HG03196 (cell line): ENCODE measurements around the gene KDM6A.
A peak's percentile ranks its signal among the peaks of the same experiment; 100 is the strongest.
"Not testable (repeated sequence)": the region's sequence is repeated elsewhere in the genome, so short reads cannot be mapped to it uniquely, and the experiment has no call there.

ENCODE experiments used
- ATAC-seq: cut with Tn5 transposase; IDR thresholded peaks from one replicate; pipeline ENCODE4 v1.9.1; 2021; ENCODE audit not compliant: unreplicated experiment

KDM6A gene

GRCh38 chrX:45070116-45071007 lies 197.4 kb downstream of the KDM6A start:
- ATAC-seq: no peak

GRCh38 chrX:45073011-45073410 lies 200.0 kb downstream of the KDM6A start:
- ATAC-seq: not testable (repeated sequence)

DNA sequence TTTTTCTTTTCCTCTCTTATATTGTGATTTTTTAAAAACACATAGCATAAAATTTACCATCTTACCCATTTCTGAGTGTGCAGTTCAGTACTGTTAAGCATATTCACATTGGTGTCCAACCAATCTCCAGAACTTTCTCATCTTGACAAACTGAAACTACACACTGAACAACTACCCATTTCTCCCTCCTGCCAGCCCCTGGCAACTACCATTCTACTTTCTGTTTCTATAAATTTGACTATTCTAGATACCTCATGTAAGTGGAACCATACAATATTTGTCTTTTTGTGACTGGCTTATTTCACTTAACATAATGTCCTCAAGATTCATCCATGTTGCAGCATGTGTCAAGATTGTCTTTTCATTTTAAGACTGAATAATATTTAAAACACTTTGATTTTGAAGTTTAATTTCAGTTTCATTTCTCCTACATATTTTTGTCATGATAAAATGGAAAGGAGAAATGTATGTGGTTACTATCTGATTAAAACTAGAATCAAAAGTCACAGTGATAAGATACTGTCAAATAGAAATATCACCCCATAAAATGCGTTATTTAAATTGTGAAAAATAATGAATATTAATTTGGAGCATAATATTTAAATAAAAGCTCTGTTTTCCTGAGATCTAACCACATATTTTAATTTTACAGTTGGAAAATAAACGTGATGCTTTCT lies 204.9 kb downstream of the KDM6A start:
- peak; percentile 65 for ATAC-seq

- ATAC-seq: no peak
Observed at GRCh38 chrX:45083314-45083713, 210.3 kb downstream of the KDM6A start.

- ATAC-seq: no peak
Observed at GRCh38 chrX:45110494-45110893, 237.5 kb downstream of the KDM6A start.

- ATAC-seq: no peak
Observed at GRCh38 chrX:45126158-45126557, 253.2 kb downstream of the KDM6A start.

DNA sequence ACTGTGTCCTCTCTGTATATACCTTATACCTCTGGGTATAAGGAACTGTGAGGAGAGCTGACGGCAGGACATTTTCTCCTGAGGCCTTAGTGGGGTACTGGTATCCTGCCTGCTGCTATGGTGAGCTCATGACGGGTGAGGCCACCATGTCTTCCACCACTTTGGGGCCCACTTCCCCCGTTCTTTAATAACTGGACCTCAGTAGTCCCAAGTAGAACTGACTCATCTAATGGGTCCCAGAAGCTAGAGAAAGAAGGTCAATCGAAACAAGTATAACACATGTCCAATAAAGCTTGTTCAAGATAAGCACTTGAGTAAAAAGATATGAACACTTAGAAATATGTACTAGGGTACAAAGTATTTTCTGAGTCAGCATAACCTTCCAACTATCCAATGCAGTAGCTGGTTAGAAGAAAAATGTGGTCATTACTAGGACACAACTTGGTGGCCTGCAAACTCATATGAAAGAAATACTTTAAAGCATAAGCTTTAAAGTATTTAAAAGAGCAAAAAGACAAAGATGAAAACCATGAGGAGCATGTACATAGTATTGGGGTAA lies 256.0 kb downstream of the KDM6A start:
- ATAC-seq: no peak

GRCh38 chrX:45133465-45133864 lies 260.5 kb downstream of the KDM6A start:
- ATAC-seq: no peak

DNA sequence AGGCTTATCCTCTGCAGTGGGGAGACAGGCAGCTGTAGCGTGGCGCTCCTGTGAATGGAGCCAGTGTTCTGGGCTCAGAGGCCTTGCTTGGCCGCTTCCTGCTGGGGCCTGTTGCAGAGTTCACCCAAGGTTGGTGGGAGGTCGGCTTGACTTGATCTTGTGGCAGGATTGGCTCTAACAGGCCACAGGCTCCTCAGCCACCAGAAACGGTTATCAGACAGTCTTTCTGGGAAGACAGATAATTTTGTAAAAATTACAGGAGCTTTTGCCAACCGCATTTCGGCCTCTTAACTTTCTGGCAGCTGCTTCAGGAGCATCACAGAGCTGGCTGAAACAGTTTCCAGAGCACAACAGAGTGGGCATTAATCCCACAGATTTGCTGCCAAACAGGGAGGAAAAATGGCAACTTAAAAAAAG lies 261.3 kb downstream of the KDM6A start:
- no peak for ATAC-seq

DNA sequence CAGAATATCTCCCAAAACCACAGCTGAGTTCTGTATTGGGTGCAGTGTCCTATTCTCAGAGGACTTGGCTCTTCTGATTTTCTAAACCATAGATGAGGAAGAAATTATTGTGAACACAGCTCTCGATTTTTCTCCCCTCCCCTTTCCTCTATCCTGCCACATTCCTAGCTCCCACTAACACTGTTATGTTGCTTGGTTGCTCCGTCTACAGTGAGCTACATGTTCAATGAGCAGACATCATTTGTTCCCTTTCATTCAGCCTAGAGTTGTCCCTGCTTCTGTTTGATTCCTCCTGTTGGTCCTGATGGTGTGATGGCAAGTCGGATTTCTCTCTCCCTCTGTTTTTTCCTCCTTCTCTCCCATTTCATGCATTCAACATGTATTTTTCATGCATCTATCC lies 261.8 kb downstream of the KDM6A start:
- ATAC-seq: no peak

- not testable (repeated sequence) for ATAC-seq
Observed at GRCh38 chrX:45135391-45136075, 262.5 kb downstream of the KDM6A start.

- no peak for ATAC-seq
Observed at GRCh38 chrX:45137531-45137930, 264.5 kb downstream of the KDM6A start.

GRCh38 chrX:45138525-45138924 lies 265.5 kb downstream of the KDM6A start:
- no peak for ATAC-seq

- no peak for ATAC-seq
Observed at GRCh38 chrX:45140812-45141211, 267.8 kb downstream of the KDM6A start.

DNA sequence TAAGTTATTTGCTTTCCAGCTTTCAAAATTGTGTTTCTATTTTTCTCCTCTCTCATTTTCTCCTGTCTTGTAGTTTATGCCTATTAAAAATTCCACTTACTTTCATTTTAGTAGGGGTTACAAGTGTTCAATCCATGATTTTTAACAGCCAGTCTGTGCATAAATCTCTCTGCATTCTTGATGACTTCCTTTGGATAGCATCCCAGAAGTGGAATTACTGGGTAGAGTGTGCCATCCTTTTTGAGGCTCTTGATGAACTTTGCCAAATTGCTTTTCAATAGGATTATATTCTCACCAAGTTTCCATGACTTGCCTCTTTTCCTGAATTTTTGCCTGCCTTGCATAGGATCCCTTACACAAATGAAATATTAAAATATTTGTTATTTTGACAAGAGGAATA lies 269.2 kb downstream of the KDM6A start:
- ATAC-seq: no peak

DNA sequence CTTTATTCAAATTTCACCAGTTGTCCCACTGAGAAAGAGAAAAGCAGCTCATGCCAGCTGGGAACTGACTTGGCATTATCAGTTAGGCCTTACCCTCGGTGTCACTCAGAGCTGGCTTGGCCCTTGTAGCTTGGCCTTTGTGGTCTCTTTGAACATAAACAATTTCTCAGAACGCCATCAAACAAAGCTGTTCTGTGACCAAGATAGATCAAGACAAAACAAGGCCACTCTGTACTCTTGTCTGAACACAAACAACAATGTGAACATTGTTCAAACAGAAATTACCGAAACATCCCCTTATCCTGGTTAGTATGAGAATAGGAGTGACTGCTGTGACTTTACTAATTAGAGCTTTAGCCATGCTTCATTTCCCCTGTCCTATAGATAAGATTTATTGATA lies 270.5 kb downstream of the KDM6A start:
- no peak for ATAC-seq

DNA sequence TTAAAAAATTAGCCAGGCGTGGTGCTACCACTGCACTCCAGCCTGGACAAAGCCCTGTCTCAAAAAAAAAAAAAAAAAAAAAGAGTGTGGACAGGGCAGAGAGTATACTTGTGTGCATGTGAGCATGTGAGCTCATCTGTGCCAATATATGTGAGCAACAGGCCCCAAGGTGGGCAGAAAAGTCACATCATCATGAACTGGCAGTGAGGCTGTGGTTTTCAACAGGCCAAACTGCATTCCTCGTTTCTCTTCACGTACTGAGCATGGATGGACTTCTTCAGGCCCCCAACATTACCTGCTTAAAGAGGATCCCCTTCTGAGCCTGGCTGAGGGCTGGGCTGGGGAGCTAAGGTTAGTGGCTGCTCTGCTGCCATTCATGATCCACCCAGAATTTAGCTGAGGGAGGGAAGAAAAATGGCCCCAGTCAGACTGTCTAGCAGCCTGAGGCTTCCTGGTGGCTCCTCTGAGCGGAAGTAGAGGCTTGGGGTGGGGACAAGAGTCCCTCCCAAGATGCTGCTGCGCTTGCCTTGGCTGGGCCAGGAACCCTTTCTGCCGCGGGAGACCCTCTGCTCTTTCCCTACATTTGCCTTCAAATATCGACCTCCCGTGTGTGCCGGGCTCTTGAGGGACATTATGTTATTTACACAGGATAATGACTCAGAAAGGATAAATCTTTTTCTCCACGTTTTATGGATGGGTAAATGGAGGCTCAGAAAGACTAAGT lies 272.7 kb downstream of the KDM6A start:
- ATAC-seq: no peak

GRCh38 chrX:45150821-45151220 lies 277.8 kb downstream of the KDM6A start:
- no peak for ATAC-seq

GRCh38 chrX:45154033-45154360 lies 281.0 kb downstream of the KDM6A start:
- no peak for ATAC-seq

- ATAC-seq: no peak
Observed at GRCh38 chrX:45154462-45154861, 281.5 kb downstream of the KDM6A start.

DNA sequence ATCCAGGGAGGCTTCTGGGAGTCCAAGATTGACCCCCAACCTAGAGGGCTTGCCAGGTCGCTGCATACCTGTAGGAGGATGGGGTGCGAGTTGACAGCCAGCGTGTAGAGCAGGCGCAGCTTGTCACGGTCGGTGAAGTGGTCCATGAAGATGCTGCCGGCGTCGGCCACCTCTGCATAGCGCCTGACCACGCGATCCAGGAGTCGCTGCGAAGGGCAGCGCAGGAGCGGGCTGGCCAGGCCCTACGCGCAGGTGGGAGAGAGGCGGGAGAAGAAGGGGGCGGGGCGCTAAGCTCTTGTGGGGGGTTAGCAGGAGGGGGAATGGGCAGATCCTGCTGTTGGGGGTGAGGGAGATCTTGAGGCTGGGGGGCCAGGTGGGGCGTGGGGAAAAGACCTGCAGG lies 284.7 kb downstream of the KDM6A start:
- ATAC-seq: no peak
